HL-60/S4 treated with retinoic acid at 250 ng/mL for 4 days and 3 days (cell line): Measurements from ENCODE around the gene GCGR.
"Not testable (repeated sequence)": the region's sequence is repeated elsewhere in the genome, so short reads cannot be mapped to it uniquely, and the experiment has no call there.

Experiments
- in situ Hi-C: fragments of 300-500 bp; cut with MboI; formaldehyde crosslinking; loops from 2 replicates; pipeline ENCODE4 v1.7.0; 2022; ENCODE audit warnings: low sequenced_read_pairs

Gene GCGR

DNA sequence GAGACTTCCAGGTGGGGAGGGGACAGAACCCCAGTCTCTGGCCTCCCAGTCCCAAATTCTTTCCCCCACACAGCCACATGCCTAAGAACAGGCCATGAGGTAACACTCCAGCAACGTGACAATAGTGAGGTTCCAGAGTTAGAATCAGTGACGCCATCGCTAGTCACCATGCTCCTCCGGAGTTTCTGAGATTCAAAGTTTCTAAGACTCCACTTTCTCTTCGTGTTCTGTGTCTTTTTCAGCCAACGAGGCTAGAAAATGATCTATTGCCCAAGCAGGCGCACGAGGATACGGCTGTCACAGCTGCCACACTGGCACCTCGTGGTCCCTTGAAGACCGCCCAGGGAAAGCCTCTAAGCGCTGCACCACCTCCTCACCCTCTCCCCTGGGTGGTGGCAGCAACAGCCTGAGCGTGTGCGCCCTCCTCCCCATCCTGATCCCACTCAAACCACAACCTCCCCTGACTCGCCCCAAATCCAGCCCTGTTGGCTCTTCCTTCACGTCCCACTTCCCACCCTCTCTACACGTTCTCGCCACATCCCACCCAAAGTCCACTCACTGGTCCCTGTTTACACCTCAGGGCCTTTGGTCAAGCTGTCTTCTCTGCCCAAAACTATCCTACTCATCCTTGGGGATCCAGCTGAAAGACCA, 28.1 kb downstream of the GCGR start:
- in situ Hi-C loops: no loop called here

DNA sequence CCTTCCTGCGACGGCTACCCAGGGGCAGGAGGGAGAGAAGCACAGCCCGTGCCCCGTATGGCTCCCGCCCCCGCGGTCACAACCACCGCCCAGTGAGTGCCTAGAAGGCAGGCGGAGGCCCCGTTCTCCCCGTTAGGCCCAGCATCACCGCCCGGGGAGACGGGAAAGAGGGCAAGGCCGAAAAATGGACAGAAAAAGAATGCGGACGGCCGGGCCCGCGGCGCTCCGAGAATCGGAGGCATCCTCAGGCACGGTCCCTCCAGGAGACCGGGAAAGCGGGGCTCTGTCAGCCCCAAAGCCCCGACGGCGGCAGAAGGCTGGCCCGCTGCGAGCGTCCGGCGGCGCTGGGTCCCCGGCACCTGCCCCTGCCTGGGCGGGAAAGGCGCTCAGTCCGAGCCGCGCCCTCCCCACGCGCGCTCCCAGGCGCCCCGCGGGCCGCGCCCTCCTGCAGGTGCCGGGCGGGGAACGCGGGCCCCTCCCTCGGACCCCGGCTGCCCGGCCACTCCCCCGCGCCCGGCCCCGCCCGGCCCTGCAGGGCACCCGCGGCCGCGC, 28.7 kb downstream of the GCGR start:
- in situ Hi-C loops: no loop called here

GRCh38 chr17:81833160-81833920, 29.4 kb downstream of the GCGR start, which contains the start of gene MCRIP1:
MCRIP1 (minus strand) TSS chr17:81833291; CDS start chr17:81824506, 8,785 bp downstream.
- in situ Hi-C loops: no loop called here

- in situ Hi-C loops: no loop called here
These were observed 30.2 kb downstream of the GCGR start for GRCh38 chr17:81833921-81834830.

- in situ Hi-C loops: no loop called here
These were observed 30.9 kb downstream of the GCGR start, which contains the start of gene PPP1R27 for GRCh38 chr17:81834831-81835267. PPP1R27 (minus strand) TSS chr17:81835050; CDS start chr17:81834953, 97 bp downstream.

- in situ Hi-C loops: no loop called here
These were observed 33.7 kb downstream of the GCGR start for GRCh38 chr17:81837641-81838040.

DNA sequence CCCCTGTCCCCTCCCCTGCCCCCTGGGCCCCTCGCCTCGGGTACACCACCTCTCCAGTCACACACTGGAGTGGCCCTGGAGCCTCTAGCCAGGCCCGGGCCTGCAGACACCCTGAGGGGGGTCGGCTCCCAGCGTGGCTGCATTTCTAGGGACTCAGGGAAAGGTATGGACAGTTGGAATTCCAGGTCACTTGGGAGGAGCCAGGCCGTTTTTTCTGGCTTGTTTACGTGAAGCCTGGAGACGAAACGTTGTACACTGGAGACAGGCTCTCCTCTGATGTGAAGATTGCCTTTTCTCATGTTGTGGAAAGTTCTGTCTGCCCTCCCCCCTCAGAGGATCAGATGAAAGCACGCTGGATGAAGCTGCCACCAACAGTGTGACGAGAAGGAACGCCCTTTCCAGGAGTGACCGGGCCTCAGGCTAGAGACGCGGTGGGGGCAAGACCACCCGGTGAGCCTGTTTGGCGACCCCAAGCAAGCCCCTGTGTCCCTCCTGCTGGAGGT, 34.9 kb downstream of the GCGR start:
- in situ Hi-C loops: no loop called here

DNA sequence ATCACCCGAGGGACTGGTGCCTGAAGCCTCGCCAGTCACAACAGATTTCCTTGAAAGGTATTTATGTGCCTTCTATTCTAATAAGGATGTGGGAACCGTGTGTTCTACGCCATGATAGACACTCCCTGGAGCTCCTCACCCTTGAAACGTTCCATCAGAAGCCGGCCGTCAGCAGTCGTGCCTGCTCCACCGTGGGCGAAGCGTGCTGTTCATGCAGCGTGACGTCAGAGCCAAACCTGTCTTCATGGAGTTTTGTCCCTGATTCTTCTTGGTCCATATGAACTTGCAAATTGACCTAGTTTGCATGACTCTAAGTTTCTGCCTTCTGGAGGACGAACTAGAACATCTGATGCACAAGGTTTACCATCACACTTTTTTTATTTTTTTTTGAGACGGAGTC, 35.4 kb downstream of the GCGR start:
- in situ Hi-C loops: no loop called here

- in situ Hi-C loops: not testable (repeated sequence)
These were observed 36.1 kb downstream of the GCGR start for GRCh38 chr17:81840059-81840458.

DNA sequence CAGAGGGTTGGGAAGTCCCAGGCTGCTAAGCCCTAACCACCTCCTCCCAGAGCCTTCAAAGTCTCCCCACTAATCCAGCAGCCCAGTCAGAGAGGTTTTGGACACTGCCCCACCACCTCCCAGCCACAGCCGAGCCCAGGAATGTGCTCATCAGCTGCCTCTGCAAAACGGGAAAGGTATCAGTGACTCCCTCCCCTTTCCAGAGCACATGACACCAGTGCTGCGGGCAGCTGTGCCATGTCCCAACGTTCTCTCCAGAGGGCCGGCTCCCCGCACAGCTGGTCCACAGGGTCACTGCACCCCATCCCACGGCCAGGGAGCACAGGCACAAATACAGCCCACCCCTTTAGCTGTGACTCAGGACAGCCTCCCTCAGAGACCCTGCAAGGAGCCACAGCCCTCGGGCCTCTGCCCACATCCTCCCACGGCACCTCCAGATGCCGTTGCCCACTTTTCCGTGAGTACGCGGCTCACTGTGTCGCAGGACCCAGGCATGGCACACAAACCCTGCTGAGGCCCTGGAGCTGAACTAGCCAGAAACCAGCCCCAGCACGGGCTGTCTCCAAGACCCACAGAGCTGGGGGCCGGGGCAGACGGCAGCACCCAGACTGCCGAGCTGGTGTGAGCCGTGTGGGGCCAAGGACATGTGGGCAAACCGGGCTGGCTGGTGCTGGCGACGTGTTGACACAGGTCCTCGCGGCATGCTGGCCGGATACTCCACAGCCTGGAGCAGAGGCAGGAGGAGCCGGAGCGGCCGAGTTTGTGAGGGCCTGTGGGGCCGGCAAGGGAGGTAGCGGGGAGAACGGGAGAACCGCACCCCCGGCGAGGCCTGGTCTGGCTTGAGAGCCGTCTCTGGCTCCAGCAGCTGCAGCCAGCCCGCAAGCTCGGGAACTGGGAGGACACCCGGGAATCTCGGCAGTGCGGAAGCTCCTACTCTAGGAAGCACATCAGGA, 37.2 kb downstream of the GCGR start:
- in situ Hi-C loops: no loop called here

DNA sequence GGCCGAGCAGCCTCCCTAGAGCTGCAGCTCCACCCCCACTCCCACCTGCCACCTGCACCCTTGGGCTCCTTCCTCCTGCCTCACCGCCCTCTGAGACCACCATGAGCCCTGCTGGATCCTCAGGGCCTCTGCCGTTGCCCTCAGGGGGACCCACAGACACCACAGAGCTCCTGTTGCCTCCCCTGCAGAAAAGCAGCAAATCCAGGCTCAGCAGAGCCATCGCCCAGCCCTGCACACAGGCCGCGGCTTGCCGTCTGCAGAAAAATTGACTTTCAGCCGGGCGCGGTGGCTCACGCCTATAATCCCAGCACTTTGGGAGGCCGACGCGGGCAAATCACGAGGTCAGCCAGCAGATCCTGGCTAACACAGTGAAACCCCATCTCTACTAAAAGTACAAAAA, 37.9 kb downstream of the GCGR start:
- in situ Hi-C loops: no loop called here

DNA sequence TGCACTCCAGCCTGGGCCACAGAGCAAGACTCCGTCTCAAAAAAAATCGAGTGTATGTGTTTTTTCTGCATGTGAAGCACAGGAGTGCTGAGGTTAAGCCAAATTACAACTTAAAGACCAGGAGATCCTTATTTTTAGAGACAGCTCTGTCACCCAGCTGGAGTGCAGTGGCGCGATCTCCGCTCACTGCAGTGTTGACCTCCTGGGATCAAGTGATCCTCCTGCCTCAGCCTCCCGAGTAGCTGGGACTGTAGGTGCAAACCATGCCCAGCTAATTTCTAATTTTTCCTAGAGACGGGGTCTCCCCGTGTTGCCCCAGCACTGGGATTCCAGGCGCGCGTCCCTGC, 38.4 kb downstream of the GCGR start:
- in situ Hi-C loops: no loop called here

DNA sequence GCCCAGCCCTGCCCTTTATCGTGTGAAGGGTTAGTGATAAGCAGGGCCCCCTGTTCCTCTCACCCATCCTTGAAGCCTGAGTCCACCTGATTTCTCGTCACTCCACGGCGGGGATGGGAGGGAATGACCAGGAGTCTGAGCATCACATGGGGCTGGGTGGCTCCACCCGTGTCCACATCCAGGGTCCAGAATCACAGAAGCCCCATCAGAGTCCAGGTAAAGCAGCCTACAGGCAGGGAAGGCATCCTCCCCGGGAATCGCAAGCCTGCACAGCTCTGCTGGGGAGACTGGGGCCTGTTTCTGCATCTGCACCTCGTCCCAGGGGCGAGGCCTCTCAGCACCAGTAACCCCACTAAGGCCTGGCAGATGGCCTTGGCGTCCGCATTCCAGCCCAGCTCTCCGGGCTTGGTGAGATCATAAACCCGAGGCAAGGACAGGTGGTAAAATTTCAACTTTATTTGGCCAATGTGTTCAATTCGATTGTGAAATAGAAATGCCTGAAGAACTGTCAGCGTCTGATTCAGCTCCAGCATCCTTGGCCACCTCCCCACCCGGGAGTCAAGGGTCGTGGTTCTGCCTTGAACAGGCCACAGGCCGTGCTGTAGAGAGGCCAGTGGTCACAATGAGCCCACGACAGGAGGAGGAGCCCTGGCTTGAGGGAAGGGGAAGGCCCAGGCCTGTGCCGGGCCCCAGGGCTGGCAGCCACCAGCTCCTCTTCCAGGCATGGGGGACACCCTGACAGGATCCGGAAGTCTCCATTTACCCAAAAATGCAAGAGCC, 39.0 kb downstream of the GCGR start:
- in situ Hi-C loops: no loop called here

GRCh38 chr17:81843713-81844326, 39.9 kb downstream of the GCGR start:
- in situ Hi-C loops: no loop called here

GRCh38 chr17:81844327-81844851, 40.4 kb downstream of the GCGR start:
- in situ Hi-C loops: no loop called here

DNA sequence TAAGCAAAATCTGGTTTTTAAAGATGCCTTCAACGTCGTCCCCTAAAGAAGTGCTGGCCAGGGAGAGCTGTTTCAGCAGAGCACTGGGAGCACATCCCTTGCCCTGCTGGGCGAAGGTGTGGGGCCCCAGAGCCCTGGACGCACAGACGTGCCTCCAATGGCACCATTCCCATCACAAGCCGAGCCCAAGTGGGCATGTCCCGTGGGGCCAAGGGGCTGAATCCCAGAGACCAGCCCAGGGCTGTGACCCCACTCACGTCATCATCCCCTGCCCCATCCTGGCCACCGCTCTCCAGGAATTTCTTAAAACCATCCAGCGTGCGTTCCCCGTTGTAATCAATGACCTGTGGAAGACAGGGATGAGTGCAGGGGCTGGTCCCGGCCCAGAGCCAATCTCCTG, 40.9 kb downstream of the GCGR start:
- in situ Hi-C loops: no loop called here

DNA sequence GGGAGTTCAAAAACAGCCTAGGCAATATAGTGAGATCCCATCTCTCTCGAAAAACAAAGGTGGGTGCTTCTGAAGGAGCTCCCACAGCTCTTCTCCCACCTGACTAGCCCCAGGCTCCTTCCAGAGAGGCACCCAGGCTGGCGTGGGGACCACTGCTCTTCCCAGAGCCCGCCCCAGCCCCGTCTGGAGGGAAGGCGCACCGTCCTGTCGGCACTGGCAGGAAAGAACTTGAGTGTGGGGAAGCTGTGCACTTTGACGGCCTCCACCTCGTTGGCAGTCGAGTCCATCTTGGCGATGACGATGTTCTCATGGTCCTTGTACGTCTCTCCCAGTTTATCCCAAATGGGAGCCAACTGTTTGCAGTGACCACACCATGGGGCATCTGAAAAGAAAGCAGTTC, 41.4 kb downstream of the GCGR start:
- in situ Hi-C loops: no loop called here
